Measurements from ENCODE around the gene FNDC10.
"Not testable (repeated sequence)": the region's sequence is repeated elsewhere in the genome, so short reads cannot be mapped to it uniquely, and the experiment has no call there.

DNA sequence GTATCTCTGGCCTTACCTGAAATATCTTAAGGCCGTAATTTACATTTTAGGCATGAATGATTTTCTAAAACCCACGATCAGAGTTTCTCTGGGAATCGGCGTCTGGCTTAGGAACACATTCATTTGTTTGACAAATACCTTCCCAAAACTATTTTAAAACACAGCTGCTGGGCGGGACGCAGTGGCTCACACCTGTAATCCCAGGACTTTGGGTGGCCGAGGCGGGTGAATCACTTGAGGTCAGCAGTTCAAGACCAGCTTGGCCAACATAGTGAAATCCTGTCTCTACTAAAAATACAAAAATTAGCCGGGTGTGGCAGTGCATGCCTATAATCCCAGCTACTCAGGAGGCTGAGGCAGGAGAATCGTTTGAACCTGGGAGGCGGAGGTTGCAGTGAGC lies 43.0 kb downstream of the FNDC10 start:
- TF ChIP-seq, protein P1, sequence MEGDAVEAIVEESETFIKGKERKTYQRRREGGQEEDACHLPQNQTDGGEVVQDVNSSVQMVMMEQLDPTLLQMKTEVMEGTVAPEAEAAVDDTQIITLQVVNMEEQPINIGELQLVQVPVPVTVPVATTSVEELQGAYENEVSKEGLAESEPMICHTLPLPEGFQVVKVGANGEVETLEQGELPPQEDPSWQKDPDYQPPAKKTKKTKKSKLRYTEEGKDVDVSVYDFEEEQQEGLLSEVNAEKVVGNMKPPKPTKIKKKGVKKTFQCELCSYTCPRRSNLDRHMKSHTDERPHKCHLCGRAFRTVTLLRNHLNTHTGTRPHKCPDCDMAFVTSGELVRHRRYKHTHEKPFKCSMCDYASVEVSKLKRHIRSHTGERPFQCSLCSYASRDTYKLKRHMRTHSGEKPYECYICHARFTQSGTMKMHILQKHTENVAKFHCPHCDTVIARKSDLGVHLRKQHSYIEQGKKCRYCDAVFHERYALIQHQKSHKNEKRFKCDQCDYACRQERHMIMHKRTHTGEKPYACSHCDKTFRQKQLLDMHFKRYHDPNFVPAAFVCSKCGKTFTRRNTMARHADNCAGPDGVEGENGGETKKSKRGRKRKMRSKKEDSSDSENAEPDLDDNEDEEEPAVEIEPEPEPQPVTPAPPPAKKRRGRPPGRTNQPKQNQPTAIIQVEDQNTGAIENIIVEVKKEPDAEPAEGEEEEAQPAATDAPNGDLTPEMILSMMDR (IDR thresholded peaks at IDR 0.05), result not testable (repeated sequence)
- not testable (repeated sequence) for TF ChIP-seq POLR2AphosphoS5 (IDR thresholded peaks at IDR 0.05); EP300 (IDR thresholded peaks at IDR 0.05; ENCODE audit: low read depth); POLR2A (IDR thresholded peaks at IDR 0.05)
